Mesodermal cell (in vitro differentiated cells): Measurements from ENCODE around the gene METRN.
"Not testable (repeated sequence)": the region's sequence is repeated elsewhere in the genome, so short reads cannot be mapped to it uniquely, and the experiment has no call there.

Source experiments
- H3K27ac ChIP-seq: 2 replicates; pipeline ENCODE4 v1.7.0; 2013; ENCODE audit warnings: mild to moderate bottlenecking, low read depth, low read length, moderate library complexity; ENCODE audit not compliant: severe bottlenecking
- H3K36me3 ChIP-seq: 2 replicates; pipeline ENCODE4 v1.7.1; 2013; ENCODE audit warnings: mild to moderate bottlenecking, low read length, moderate library complexity; ENCODE audit not compliant: control insufficient read depth, insufficient read depth
- H3K4me1 ChIP-seq: one replicate; pipeline ENCODE4 v1.7.1; 2013; ENCODE audit warnings: mild to moderate bottlenecking, low read length; ENCODE audit not compliant: insufficient read depth, control insufficient read depth, poor library complexity, severe bottlenecking
- H3K4me3 ChIP-seq: 2 replicates; pipeline ENCODE4 v1.7.0; 2013; ENCODE audit warnings: low read length, control low read depth, mild to moderate bottlenecking; ENCODE audit not compliant: insufficient read depth, poor library complexity, severe bottlenecking; ENCODE audit errors: extremely low read depth
- H3K9me3 ChIP-seq: 2 replicates; pipeline ENCODE4 v1.7.1; 2013; ENCODE audit warnings: mild to moderate bottlenecking, low read length, moderate library complexity; ENCODE audit not compliant: control insufficient read depth
- WGBS, 2 experiments: methylation state at CpG; one replicate each; pipeline ENCODE4 v1.1.5; 2013; ENCODE audit warnings: missing lambda C conversion rate in 2 of 2; ENCODE audit not compliant: insufficient coverage in 2 of 2; 5-methylcytosine and 5-hydroxymethylcytosine counted together

Gene METRN

DNA sequence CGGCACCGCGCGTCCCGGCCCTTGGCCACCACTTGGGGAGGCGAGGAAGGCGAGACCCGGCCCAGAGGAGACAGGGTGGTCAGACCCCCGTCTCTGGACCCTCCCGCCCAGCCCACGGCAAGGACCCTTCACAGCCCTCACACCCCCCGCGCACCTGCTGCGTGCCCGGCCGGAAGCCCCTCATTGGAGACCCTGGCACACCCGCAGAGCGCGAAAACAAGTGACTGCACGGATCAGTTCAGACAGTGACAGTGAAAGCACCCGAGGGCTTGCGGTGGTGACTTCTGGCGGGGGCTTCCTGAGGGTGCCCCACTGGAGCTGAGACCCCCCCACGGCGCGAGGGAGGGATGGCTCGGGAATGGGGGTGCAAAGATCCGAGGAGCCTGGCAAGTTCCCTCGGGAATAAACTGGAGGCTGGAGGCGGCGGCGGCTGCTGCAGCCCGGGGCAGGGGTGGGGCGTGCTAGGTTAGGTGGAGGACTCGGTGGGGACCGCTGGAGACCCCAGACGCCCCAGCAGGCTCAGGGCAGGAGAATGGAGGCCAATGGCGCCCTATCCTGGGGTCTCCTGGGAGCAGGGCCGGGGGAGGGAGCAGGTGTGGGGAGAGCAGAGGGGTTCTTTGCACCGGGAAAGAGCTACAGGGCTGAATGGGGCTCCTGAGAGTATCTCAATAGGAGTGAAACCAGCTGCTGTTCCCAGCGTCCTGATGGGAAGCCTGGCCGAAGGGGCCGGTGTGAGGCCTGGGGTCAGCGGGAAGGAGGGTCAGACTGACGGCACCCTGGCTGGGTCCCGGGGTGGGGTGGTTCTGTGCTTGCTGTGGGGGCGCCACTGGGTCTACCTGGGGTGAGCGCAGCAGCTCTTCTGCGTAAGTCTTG, 8.5 kb upstream of the METRN start:
- Histone ChIP-seq H3K9me3 (no peaks in the 10 kb centered on the region), H3K27ac (no peak overlapping the region), H3K4me1 (peaks cover 11% of the 10 kb centered on the region), H3K4me3 (no peak overlapping the region), H3K36me3 (no peaks in the 10 kb centered on the region)
- 6 to 8% methylated on average over 28 to 45 of the region's 49 CpGs for WGBS, 2 experiments

GRCh38 chr16:707062-707538, 7.8 kb upstream of the METRN start:
- H3K27ac ChIP-seq: no peak overlapping the region

DNA sequence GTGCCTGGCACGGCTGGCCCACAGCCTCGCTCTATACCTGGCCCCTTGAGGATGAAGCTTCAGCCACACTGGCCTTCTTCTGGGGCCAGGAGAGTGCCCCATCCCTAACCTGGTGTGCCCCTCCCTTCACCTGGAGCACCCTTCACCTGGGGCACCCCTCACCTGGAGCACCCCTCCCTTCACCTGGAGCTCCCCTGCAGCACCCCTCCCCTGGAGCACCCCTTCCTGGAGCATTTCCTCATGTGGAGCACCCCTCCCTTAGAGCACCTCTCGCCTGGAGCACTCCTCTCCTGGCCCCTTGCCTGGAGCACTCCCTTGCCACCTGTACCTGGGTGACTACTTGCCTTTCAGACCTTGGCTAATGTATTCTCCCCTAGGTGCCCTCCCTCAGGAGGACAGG, 6.9 kb upstream of the METRN start:
- Histone ChIP-seq H3K27ac (no peak overlapping the region), H3K4me1 (peaks cover 11% of the 10 kb centered on the region), H3K36me3 (no peaks in the 10 kb centered on the region), H3K4me3 (no peak overlapping the region), H3K9me3 (no peaks in the 10 kb centered on the region)
- WGBS, 2 experiments: 49 to 56% methylated on average over 3 of the region's 3 CpGs

More at GRCh38 chr16:707062-707538, 7.8 kb upstream of the METRN start:
- Histone ChIP-seq H3K9me3 (no peaks in the 10 kb centered on the region), H3K4me3 (no peak overlapping the region), H3K4me1 (peaks cover 11% of the 10 kb centered on the region), H3K36me3 (no peaks in the 10 kb centered on the region)
- WGBS, 2 experiments: 36 to 46% methylated on average over 12 to 14 of the region's 14 CpGs

DNA sequence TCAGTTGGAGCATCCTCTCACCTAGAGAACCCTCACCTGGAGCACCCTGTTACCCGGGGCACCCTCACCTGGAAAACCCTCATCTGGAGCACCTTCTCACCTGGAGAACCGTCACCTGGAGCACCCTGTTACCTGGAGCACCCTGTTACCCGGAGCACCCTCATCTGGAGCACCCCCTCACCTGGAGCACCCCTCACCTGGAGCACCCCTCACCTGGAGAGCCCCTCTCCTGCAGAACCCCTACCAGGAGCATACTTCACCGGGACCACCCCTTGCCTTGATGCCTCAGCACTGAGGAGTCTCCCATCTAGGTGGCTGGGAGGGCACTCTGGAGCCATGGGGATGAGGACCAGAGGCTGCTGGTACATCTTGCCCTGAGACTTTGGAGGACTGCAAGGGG, 6.0 kb upstream of the METRN start:
- H3K36me3 ChIP-seq: no peaks in the 10 kb centered on the region
- H3K4me1 ChIP-seq: peaks cover 11% of the 10 kb centered on the region
- H3K9me3 ChIP-seq: no peaks in the 10 kb centered on the region
- H3K4me3 ChIP-seq: no peak overlapping the region
- no peak overlapping the region for H3K27ac ChIP-seq
- 73 to 78% methylated on average over 2 of the region's 4 CpGs for WGBS, 2 experiments

DNA sequence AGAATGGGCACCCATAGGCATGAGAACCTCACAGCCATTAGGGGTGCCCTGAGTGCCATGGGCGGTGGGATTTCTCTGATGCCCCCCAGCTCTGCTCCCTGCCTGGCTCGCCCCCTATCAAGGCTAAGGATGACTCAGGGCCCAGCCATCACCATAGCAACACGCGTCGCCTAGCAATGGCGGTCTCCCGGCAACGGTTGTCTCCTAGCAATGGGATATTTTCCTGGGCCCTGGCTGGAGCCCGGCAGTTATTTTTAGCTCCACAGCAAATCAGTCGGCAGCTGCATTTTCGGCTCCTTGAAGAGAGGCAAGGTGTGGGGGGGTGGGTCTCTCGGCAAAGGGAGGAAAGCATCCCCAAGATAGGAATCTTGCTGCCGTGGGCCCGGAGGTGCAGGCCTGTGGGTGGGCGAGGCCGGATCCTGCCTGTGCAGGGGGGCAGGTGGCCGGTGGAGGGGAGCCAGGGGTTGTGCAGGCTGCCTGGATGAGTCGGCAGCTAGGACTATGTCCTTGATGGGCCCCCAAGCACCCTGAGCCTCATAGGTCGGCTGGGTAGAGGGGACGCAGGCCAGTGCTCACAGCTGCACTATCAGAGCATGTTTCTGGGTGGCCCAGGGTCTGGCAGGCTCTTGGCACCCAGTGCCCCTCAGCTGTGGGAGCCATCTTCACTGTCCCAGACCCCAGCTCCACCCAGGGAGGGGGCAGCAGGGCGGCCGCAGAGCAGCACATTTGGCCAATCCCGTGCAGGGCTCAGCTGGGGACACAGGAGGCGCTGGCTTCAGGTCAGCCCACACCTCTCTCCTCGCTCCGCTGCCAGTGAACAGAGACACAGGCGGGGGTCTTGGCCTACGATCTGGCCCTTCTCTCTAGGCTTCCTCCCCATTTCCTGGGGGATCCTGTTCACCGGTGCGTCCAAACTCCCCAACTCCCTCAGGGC, 5.1 kb upstream of the METRN start:
- Histone ChIP-seq H3K9me3 (no peaks in the 10 kb centered on the region), H3K36me3 (no peaks in the 10 kb centered on the region), H3K27ac (peak overlapping the region; percentile 79), H3K4me3 (no peak overlapping the region), H3K4me1 (peaks cover 11% of the 10 kb centered on the region)
- WGBS, 2 experiments: 35 to 40% methylated on average over 20 to 29 of the region's 30 CpGs

DNA sequence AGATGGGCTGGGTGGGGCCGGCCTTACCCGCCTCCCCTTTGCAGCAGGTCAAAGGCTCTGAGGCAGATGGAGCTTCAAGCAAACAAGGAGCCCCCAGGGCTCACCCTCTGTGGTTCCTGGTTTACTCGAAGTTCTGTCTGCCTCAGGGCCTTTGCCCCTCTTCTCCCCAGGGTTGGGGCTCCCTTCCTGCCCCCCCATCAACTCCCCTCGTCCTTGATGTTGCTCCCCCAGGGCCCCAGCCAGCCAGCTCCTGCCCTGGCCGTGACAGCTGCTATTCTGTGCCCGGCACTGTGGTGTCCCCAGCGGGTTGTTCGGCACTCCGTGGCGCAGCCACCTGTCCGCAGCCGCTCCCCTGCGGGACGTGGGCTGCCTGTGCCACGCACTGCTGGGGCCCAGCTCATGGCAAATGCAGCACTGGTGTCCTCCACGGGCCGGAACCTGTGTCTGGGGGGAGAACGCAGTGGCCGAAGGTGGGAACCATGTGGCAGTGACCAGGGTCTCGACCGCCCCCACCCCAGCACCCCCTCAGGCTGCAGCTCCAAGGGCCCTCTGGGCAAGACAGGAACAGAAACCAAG, 4.3 kb upstream of the METRN start:
- Histone ChIP-seq H3K9me3 (no peaks in the 10 kb centered on the region), H3K27ac (no peak overlapping the region), H3K4me1 (peaks cover 11% of the 10 kb centered on the region), H3K4me3 (no peak overlapping the region), H3K36me3 (no peaks in the 10 kb centered on the region)
- WGBS, 2 experiments: 80% methylated on average over 20 to 21 of the region's 21 CpGs

DNA sequence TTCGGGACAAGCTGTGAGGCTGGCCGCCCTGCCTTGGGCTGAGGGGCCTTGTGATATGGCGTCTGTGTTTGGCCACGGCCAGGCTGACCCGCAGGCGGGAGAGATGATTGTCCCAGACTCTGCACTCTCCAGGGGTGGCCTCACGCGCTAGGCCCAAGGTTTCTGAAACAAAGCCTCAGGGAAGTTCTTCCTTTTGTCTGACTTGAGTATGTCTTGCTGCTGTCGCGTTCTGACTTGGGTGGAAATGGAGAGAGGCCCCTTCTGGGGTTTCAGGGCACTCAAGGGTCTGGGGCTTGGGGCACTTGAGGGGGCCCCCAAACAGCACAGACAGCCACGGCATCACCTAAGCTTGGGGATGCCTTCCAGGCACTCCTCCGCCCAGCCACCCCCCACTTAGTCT, 3.8 kb upstream of the METRN start:
- H3K9me3 ChIP-seq: no peaks in the 10 kb centered on the region

DNA sequence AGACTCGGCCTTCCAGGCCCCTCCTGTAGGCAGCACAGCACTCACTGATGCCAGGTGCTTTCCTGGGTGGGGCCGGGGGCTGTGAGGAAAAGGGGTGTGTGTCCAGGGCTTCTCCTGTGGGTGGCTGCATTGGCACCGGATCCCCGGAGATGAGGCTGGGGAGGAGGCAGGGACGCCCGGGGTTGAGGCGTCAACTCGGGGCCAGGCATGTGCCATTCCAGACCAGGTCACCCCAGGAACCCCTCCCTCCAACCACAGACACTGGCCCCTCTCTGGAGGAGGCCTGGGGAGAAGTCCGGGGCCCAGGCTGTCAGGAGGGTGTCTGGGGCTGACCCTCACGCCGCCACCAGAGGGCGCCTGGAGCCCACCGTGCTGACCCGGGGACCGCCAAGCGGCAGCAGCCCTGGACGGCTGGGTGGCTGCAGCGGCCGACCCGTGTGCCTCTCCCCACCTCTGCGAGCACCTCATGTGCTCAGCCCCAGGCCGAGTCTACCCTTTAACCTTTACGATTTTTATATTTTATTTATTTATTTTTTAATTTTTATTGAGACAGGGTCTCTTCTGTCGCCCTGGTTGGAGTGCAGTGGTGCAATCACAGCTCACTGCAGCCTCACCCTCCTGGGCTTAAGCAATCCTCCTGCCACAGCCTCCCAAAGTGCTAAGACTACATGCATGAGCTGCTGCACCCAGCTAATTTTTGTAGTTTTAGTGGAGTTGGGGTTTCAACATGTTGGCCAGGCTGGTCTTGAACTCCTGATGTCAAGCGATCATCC, 3.2 kb upstream of the METRN start:
- Histone ChIP-seq H3K36me3 (no peaks in the 10 kb centered on the region), H3K4me1 (peaks cover 18% of the 10 kb centered on the region), H3K9me3 (no peaks in the 10 kb centered on the region), H3K27ac (no peak overlapping the region), H3K4me3 (no peak overlapping the region)
- WGBS, 2 experiments: 8 to 40% methylated on average over 5 to 19 of the region's 25 CpGs

More for the DNA sequence above, 3.8 kb upstream of the METRN start:
- Histone ChIP-seq H3K27ac (no peak overlapping the region), H3K4me1 (peaks cover 12% of the 10 kb centered on the region), H3K36me3 (no peaks in the 10 kb centered on the region), H3K4me3 (no peak overlapping the region)
- WGBS, 2 experiments: 79 to 90% methylated on average over 10 to 12 of the region's 12 CpGs

- H3K4me3 ChIP-seq, H3K36me3 ChIP-seq, H3K9me3 ChIP-seq: not testable (repeated sequence)
- Histone ChIP-seq H3K4me1 (peaks cover 20% of the 10 kb centered on the region), H3K27ac (peak overlapping the region; percentile 16)
- 41 to 44% methylated on average over 11 of the region's 13 CpGs for WGBS, 2 experiments
These were observed 2.1 kb upstream of the METRN start for GRCh38 chr16:712740-713250.

DNA sequence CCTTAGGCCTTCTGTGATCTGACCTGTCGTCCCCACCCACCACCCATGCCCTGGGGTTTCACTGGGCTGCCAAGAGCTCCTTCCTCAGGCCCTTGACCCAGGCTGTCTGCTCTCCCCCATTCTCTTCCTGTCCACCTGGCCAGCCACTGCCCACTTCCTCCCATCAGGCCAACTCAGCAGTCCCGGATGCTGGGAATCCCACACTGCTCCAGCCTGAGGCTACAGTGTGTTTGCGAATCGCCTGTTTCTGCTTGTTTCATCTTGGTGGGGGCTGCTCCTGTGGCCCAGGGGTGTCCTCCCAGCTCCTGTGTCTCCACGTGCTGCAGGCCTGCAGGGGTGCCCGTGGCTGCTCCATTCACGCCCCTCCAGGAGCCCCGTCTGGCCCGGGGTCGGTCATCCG, 839 bp upstream of the METRN start:
- 86 to 99% methylated on average over 9 to 11 of the region's 11 CpGs for WGBS, 2 experiments
- H3K4me1 ChIP-seq: peaks cover 20% of the 10 kb centered on the region
- H3K27ac ChIP-seq: no peak overlapping the region
- no peaks in the 10 kb centered on the region for H3K9me3 ChIP-seq
- H3K4me3 ChIP-seq: no peak overlapping the region
- peaks cover 4% of the 10 kb centered on the region for H3K36me3 ChIP-seq
